Measurements from ENCODE around the gene HS3ST5.
A peak's percentile ranks its signal among the peaks of the same experiment; 100 is the strongest.

HS3ST5 gene

DNA sequence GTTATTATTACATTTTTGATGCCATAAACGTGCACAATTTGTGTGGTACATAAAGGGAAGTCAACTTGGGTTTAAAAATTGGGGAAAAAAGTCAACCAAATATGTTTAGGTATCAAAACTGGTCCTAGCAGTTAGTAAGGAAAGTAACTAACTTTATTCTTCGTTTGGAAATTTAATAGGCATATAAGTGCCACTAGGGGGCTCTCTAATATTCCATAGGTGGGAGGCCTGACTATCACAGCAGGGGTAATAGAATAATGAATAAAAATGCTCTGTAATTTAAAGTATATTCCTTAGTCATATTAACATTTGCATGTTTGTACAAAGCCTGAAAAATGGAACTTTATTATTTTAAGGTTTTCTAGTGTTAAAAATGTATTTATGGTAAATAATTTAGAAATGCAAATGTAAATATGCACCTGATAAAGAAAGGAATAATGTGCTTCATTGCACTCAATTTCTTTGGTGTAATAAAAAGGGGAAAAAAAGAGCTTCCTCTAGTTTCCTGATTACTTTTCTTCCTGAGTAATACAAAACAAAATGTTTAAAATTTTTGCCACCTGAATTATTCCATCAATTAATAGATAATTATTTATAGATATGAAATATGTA is 246.2 kb downstream of the HS3ST5 start:
- TF ChIP-seq, protein P1, sequence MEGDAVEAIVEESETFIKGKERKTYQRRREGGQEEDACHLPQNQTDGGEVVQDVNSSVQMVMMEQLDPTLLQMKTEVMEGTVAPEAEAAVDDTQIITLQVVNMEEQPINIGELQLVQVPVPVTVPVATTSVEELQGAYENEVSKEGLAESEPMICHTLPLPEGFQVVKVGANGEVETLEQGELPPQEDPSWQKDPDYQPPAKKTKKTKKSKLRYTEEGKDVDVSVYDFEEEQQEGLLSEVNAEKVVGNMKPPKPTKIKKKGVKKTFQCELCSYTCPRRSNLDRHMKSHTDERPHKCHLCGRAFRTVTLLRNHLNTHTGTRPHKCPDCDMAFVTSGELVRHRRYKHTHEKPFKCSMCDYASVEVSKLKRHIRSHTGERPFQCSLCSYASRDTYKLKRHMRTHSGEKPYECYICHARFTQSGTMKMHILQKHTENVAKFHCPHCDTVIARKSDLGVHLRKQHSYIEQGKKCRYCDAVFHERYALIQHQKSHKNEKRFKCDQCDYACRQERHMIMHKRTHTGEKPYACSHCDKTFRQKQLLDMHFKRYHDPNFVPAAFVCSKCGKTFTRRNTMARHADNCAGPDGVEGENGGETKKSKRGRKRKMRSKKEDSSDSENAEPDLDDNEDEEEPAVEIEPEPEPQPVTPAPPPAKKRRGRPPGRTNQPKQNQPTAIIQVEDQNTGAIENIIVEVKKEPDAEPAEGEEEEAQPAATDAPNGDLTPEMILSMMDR (IDR thresholded peaks at IDR 0.05), result peak; percentile 88
- no peak for TF ChIP-seq ZFX (IDR thresholded peaks at IDR 0.05; ENCODE audit: borderline replicate concordance)
- no peak overlapping the region for H3K27ac ChIP-seq

DNA sequence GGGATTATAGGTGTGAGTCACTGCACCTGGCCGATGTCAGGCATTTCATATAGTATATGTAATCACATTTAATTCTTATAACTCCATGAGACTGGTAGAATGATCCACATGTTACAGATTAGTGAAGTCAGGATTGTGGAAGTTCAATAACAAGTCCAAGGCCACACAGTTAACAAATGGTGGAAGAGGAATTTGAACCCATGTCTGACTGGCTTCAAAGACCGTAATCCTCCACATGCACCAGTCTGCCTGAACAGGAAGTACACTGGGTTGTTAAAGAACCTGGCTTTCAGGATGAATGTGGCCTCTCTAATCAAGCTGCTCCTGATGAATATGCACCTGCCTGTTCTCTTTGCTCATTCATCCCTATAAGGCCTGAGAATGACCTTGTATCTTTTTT is 249.9 kb downstream of the HS3ST5 start:
- H3K27ac ChIP-seq, result no peak overlapping the region
- no peak for TF ChIP-seq ZFX (IDR thresholded peaks at IDR 0.05; ENCODE audit: borderline replicate concordance)
- TF ChIP-seq, protein P1 (IDR thresholded peaks at IDR 0.05), result no peak

DNA sequence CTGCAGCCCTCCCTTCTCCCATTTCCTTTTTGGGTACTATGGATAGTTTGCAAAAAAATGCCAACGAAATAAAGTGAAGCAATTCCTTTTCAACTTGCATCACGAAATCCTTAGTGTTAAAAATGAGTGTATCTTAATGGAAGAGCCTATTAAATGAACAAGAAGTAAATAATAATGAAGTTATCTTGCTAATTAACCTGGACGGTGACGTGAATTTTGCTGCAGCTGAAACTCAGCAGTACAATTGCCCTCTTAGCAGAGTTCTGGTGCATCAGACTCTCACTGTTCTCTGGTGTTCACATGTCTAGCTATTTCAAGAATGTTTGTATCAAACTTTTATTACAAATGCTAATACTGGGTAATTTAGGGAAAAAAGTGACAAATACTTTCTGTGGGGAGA is 252.2 kb downstream of the HS3ST5 start:
- no peak for TF ChIP-seq ZFX (IDR thresholded peaks at IDR 0.05; ENCODE audit: borderline replicate concordance)
- TF ChIP-seq, protein P1 (IDR thresholded peaks at IDR 0.05), result no peak
- no peak overlapping the region for H3K27ac ChIP-seq

DNA sequence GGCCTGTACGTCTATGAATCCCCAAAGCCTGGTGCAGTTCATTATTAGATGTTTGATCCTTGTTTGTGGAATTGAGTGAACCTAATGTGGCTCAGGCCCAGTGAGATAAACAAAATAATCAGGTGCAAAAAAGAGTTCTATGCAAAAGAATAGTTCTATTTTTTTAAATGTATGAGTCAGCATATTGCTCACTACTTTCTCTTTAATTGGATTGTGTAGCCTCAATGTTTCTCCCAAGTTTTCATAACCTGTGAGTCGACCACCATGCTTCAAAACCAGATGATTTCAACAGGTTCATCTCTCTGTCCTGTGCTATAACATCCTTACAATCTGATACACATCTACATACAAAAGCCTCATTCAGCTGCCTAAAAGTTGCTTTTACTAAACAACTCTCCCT is 255.3 kb downstream of the HS3ST5 start:
- TF ChIP-seq, protein P1 (IDR thresholded peaks at IDR 0.05), result no peak
- TF ChIP-seq ZFX (IDR thresholded peaks at IDR 0.05; ENCODE audit: borderline replicate concordance), result no peak
- H3K27ac ChIP-seq, result no peak overlapping the region

DNA sequence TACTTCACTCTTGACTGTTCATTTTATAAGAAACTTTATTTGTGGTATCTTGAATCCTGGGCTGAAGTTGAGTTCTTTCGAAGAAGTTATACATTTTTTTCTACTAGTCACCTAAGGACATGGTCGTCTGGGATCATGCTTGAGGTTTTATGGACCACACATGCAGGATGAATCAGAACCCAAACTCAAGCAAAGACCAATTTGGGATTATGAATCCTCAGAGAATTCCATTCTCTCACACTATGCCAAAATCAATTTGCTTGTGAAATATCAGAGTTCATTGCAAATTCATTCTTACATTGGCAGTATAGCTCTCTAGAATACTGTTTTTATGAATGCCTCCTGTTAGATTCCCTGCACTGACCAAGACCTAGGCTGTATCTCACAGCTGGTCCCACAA is 257.6 kb downstream of the HS3ST5 start:
- no peak overlapping the region for H3K27ac ChIP-seq
- no peak for TF ChIP-seq ZFX (IDR thresholded peaks at IDR 0.05; ENCODE audit: borderline replicate concordance)
- TF ChIP-seq, protein P1 (IDR thresholded peaks at IDR 0.05), result no peak

DNA sequence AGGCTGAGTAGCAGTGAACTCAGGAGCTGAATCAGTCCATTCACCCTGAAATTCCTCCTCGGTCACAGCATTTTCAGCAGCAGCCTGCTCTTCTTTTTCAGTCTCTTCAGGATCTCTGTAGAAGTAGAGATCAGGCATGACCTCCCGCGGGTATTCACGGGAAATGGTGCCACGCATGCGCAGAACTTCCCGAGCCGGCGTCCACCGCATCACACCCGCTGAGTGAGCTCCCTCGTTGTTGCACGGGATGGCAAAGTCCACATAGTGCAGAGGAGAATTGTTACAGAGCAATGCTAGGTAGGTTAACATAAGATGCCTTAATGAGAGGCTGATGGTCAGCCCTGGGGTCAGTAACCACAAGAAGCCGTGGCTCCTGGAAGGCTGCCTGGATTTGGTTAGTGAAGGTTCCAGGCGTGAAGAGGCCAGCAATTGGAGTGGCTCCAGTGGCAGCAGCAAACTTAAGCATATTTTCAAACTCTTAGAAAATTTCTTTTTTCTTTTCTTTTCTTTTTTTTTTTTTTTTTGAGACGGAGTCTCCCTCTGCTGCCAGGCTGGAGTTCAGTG is 258.4 kb downstream of the HS3ST5 start:
- no peak overlapping the region for H3K27ac ChIP-seq
- TF ChIP-seq ZFX (IDR thresholded peaks at IDR 0.05; ENCODE audit: borderline replicate concordance), result no peak
- TF ChIP-seq, protein P1 (IDR thresholded peaks at IDR 0.05), result no peak

DNA sequence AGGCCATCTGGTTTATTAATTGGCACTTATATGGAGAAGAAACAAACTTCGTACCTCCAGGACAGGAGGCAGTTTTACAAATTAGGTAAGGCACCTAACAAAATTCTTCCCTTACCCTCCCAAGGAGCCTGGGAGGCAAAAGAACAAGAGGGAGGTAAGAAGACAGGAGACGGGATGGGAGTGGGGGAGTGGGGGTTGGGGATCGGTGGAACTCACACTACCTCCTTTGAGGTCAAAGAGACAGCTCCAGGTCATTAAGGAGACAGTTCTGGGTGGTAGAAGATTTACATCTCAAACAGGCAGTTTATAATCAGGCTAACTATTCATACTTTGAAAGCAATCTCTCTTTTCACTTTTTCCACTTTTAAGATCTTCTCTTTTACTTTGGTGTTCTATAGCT is 259.6 kb downstream of the HS3ST5 start:
- no peak overlapping the region for H3K27ac ChIP-seq
- no peak for TF ChIP-seq ZFX (IDR thresholded peaks at IDR 0.05; ENCODE audit: borderline replicate concordance)
- TF ChIP-seq, protein P1 (IDR thresholded peaks at IDR 0.05), result no peak
